ENCODE data around the gene GABRR3. TPM values are rescaled to one million over a fixed set of nuclear protein-coding genes. Genes with fewer than 3 reads are reported as not detected.

The GABRR3 gene
- total RNA-seq, 1 experiment from 2014 or later = not detected

- intact Hi-C loops (cut with micrococcal nuclease; ENCODE audit: unreplicated experiment) = no loop called here
- no peak for DNase-seq (ENCODE audit: low read depth, low spot score)
- BruUV-seq (replicated peaks) = no TSS peak
Measured at GRCh38 chr3:98034486-98034885, 629 bp downstream of the GABRR3 start.

GRCh38 chr3:98034036-98034435, 1.1 kb downstream of the GABRR3 start:
- Histone ChIP-seq H3K27me3 (ENCODE audit: control insufficient read depth, insufficient read depth, low read length) (peaks cover 34% of the 10 kb centered on the region), H3K9me3 (ENCODE audit: control insufficient read depth, insufficient read depth, low read depth, low read length) (no peaks in the 10 kb centered on the region), H3K27ac (ENCODE audit: low read length) (no peak overlapping the region), H3K36me3 (ENCODE audit: control insufficient read depth, insufficient read depth, low read length) (no peaks in the 10 kb centered on the region), H3K4me3 (ENCODE audit: low read depth in 2 of 2, low read length in 2 of 2) (no peak overlapping the region), H3K4me1 (ENCODE audit: control insufficient read depth, insufficient read depth, low read length) (no peaks in the 10 kb centered on the region)
- ChIA-PET CTCF (no interaction called here), POLR2A (no interaction called here)
- no TSS peak for BruUV-seq (replicated peaks)
- no peak for ATAC-seq
- DNase-seq (ENCODE audit: low read depth, low spot score) = no peak
- TF ChIP-seq SIN3A (IDR thresholded peaks at IDR 0.05; ENCODE audit: borderline replicate concordance, insufficient read depth, low read depth, low read length) (no peak), TCF7L2 (IDR thresholded peaks at IDR 0.05; ENCODE audit: low read depth, low read length) (no peak), CTCF (IDR thresholded peaks at IDR 0.05) (no peak), REST (IDR thresholded peaks at IDR 0.05; ENCODE audit: insufficient read depth in 1 of 2, low read depth in 2 of 2, low read length in 1 of 2) (no peak), POLR2AphosphoS5 (IDR thresholded peaks at IDR 0.05; ENCODE audit: low read depth, low read length) (no peak)
- intact Hi-C loops (cut with micrococcal nuclease; ENCODE audit: unreplicated experiment) (no loop called here), in situ Hi-C loops (cut with HindIII; ENCODE audit: low pct_unique_long_range_greater_than_20kb, low sequenced_read_pairs) (no loop called here)

More at GRCh38 chr3:98034486-98034885, 629 bp downstream of the GABRR3 start:
- Histone ChIP-seq H3K9me3 (ENCODE audit: control insufficient read depth, insufficient read depth, low read depth, low read length) (no peaks in the 10 kb centered on the region), H3K27me3 (ENCODE audit: control insufficient read depth, insufficient read depth, low read length) (peaks cover 34% of the 10 kb centered on the region), H3K27ac (ENCODE audit: low read length) (no peak overlapping the region), H3K4me1 (ENCODE audit: control insufficient read depth, insufficient read depth, low read length) (no peaks in the 10 kb centered on the region), H3K4me3 (ENCODE audit: low read depth in 2 of 2, low read length in 2 of 2) (no peak overlapping the region), H3K36me3 (ENCODE audit: control insufficient read depth, insufficient read depth, low read length) (no peaks in the 10 kb centered on the region)
- in situ Hi-C loops (cut with HindIII; ENCODE audit: low pct_unique_long_range_greater_than_20kb, low sequenced_read_pairs) = no loop called here
- no peak for ATAC-seq
- CTCF ChIA-PET = no interaction called here
- TF ChIP-seq CTCF (IDR thresholded peaks at IDR 0.05) (no peak), POLR2AphosphoS5 (IDR thresholded peaks at IDR 0.05; ENCODE audit: low read depth, low read length) (no peak)
- POLR2A ChIA-PET = no interaction called here

GRCh38 chr3:98032904-98033303, 2.2 kb downstream of the GABRR3 start:
- in situ Hi-C loops (cut with HindIII; ENCODE audit: low pct_unique_long_range_greater_than_20kb, low sequenced_read_pairs) = no loop called here
- DNase-seq (ENCODE audit: low read depth, low spot score) (no peak), ATAC-seq (no peak)
- CTCF ChIA-PET = no interaction called here
- Histone ChIP-seq H3K4me3 (ENCODE audit: low read depth in 2 of 2, low read length in 2 of 2) (no peak overlapping the region), H3K27me3 (ENCODE audit: control insufficient read depth, insufficient read depth, low read length) (peaks cover 28% of the 10 kb centered on the region), H3K4me1 (ENCODE audit: control insufficient read depth, insufficient read depth, low read length) (no peaks in the 10 kb centered on the region), H3K27ac (ENCODE audit: low read length) (no peak overlapping the region), H3K36me3 (ENCODE audit: control insufficient read depth, insufficient read depth, low read length) (no peaks in the 10 kb centered on the region), H3K9me3 (ENCODE audit: control insufficient read depth, insufficient read depth, low read depth, low read length) (no peaks in the 10 kb centered on the region)
- BruUV-seq (replicated peaks) = no TSS peak
- intact Hi-C loops (cut with micrococcal nuclease; ENCODE audit: unreplicated experiment) = no loop called here
- POLR2A ChIA-PET = no interaction called here
- TF ChIP-seq REST (IDR thresholded peaks at IDR 0.05; ENCODE audit: insufficient read depth in 1 of 2, low read depth in 2 of 2, low read length in 1 of 2) = no peak
- TF ChIP-seq POLR2AphosphoS5 (IDR thresholded peaks at IDR 0.05; ENCODE audit: low read depth, low read length) = no peak
- TF ChIP-seq SIN3A (IDR thresholded peaks at IDR 0.05; ENCODE audit: borderline replicate concordance, insufficient read depth, low read depth, low read length) = no peak
- TF ChIP-seq TCF7L2 (IDR thresholded peaks at IDR 0.05; ENCODE audit: low read depth, low read length) = no peak
- TF ChIP-seq CTCF (IDR thresholded peaks at IDR 0.05) = no peak

Measured in Panc1 (cell line).